ENCODE data around the gene CDC27.
"Not testable (repeated sequence)": the region's sequence is repeated elsewhere in the genome, so short reads cannot be mapped to it uniquely, and the experiment has no call there.

Gene CDC27

DNA sequence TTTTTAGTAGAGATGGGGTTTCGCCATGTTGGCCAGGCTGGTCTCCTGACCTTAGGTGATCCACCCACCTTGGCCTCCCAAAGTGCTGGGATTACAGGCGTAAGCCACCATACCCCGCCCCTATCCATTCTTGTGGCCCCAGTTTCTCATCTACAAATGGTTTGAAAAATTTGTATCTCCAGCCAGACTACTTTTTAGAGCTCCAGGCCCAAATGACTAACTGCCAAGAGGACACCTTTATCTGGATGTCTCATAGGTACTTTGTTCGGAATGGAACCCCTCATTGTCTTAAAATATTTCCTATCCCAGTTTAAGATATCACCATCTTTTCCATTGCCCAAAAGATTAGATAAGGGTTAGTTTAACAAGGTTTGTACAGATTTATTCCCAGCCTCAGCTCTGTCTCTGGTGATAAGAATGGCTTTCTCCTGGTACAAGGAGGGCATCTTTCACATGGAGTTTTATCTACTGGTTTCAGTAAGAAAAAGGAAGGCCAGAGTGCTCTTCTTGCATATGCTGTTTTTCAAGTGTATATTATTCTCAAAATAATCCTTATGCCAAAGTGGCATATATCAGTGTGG lies 4.9 kb upstream of the CDC27 start:
- DNase-seq, result no peak
- peaks cover 0 to 1% of the 10 kb centered on the region in 2 donors for H3K9me3 Mint-ChIP-seq

DNA sequence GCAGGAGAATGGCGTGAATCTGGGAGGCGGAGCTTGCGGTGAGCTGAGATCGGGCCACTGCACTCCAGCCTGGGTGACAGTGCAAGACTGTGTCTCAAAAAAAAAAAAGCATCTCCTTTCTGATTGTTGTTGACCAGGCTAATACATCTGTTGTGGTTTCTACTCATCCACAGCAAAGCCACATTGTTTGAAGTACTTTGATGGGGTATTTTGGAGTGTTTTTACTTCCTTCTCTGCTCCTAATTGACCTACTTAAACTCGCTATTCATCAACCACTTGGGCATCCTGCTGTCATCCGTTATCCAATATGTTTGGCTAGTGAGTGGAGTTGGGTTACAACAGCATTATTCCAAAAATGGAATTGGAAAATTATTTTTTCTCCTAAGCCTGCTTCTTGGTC lies 3.5 kb upstream of the CDC27 start:
- Mint-ChIP-seq H3K9me3 (peaks cover 0 to 1% of the 10 kb centered on the region in 2 donors), H3K27me3 (no peaks in the 10 kb centered on the region), H3K36me3 (no peaks in the 10 kb centered on the region), H3K4me1 (peaks cover 10 to 26% of the 10 kb centered on the region in 2 donors), H3K27ac (peak overlapping the region; percentile 81), H3K4me3 (peak overlapping the region; percentile 11 to 62)
- peak; percentile 47 to 55 for ATAC-seq (replicated peaks)
- peak; percentile 39 for DNase-seq

More for the DNA sequence above, 4.9 kb upstream of the CDC27 start:
- Mint-ChIP-seq H3K27me3 (no peaks in the 10 kb centered on the region), H3K36me3 (no peaks in the 10 kb centered on the region), H3K27ac (peak overlapping the region; percentile 21), H3K4me3 (no peak overlapping the region), H3K4me1 (peaks cover 14 to 31% of the 10 kb centered on the region in 2 donors)
- ATAC-seq (replicated peaks), result no peak

DNA sequence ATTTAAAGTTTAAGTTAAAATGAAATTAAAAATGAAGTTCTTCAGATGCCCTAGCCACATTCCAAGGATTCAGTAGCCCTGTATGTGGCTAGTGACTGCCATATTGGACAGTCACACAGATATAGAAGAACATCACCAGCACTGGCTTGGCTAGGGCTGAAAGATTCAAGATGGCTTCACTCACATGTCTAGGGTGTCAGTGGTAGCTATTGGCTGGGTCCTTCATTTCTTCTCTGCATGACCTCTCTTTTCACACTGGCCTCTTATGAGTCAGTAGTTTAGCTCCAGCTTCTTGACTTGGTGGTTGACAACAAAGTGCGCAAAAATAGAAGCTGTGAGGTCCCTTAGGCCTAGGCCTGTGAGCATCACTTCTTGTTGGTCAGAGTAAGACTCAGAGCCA lies 1.7 kb upstream of the CDC27 start:
- Mint-ChIP-seq H3K27me3 (no peaks in the 10 kb centered on the region), H3K9me3 (peaks cover 0 to 1% of the 10 kb centered on the region in 2 donors), H3K27ac (no peak overlapping the region), H3K36me3 (peaks cover 5 to 6% of the 10 kb centered on the region in 2 donors), H3K4me1 (peaks cover 16 to 37% of the 10 kb centered on the region in 2 donors), H3K4me3 (no peak overlapping the region)
- no peak for DNase-seq
- ATAC-seq (replicated peaks), result no peak

DNA sequence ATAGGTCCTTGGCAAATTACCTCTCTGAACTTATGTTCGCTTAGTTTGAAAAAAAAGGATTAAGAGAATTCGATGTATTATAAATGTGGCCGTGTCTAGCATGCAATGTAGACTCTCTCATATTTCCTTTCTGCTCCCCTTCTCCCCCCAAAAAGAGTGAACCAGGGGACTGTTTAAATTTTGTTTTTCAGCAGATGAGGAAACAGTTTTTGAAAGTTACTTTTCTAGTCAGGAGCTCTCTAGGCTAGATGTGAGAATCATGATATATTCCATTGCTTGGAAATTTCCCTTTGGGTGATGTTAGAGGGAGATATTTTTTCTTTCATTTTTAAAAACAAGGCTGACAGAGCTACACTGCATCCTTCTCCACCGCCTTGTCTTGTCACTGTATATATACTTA lies 1.1 kb upstream of the CDC27 start:
- Mint-ChIP-seq H3K4me3 (peak overlapping the region in 1 of 2 donors; percentile 98), H3K27me3 (no peaks in the 10 kb centered on the region), H3K4me1 (peaks cover 16 to 38% of the 10 kb centered on the region in 2 donors), H3K27ac (no peak overlapping the region), H3K9me3 (peaks cover 0 to 1% of the 10 kb centered on the region in 2 donors), H3K36me3 (peaks cover 5 to 6% of the 10 kb centered on the region in 2 donors)
- ATAC-seq (replicated peaks), result no peak
- DNase-seq, result no peak

DNA sequence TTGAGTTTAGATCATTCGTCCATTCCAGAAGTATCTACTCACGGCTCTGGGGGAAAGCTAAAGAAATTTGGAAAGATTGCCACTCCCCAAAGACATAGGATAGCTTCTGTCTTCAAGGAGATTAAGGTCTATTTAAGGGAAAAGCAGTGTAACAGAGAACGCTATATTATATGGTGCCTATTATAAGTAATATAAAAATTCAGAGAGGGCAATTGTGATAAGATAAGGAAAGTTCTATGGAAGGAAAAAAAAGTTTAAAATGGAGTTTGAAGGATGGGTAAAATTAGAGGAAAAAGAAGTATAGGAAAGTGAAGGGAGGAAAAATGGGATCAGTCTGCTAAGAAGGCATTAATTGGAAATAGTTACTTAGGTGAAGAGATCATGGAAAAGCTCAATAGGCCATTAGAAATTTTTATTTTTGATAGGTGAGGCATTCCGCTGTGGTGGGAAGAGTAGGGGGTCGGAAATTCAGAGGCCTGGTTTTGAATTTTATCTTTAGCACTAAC lies 690 bp upstream of the CDC27 start:
- Mint-ChIP-seq H3K27ac (peak overlapping the region; percentile 98), H3K36me3 (peaks cover 5 to 6% of the 10 kb centered on the region in 2 donors), H3K4me3 (peak overlapping the region; percentile 94 to 98), H3K27me3 (no peaks in the 10 kb centered on the region), H3K4me1 (peaks cover 16 to 38% of the 10 kb centered on the region in 2 donors), H3K9me3 (peaks cover 0 to 1% of the 10 kb centered on the region in 2 donors)
- no peak for DNase-seq
- ATAC-seq (replicated peaks), result no peak

DNA sequence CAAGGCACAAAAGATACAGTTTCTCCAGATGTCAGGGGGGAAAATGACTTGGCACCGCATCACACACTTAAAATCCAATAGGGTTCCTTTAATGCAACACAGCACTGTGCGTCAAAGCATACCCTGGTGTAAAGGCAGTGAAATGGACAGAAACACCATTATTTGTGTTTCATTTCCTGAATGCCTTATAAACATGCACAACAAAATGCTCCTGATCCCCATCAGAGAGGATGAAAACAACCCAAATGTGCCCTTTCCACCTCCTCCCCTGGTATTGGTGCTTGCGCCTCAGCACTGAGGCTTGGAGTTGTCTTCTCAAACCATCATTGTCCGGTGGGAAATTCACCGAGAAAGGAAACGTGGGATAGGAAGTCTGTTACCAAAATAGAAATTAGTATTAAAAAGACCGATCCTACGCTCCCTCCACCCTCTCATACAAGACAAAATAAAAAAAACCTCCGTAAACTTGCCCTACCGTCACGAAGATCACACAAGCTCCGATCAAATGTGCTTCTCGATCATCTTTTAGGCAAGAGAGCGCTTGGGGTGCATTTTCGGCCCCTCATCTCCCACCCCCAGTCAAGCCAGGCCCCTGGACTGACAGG lies 722 bp downstream of the CDC27 start:
- Mint-ChIP-seq H3K4me3 (peak overlapping the region; percentile 94 to 98), H3K36me3 (peaks cover 6 to 9% of the 10 kb centered on the region in 2 donors), H3K27ac (peak overlapping the region; percentile 98), H3K9me3 (peaks cover 0 to 1% of the 10 kb centered on the region in 2 donors), H3K4me1 (peaks cover 18 to 44% of the 10 kb centered on the region in 2 donors), H3K27me3 (no peaks in the 10 kb centered on the region)
- no peak for DNase-seq
- ATAC-seq (replicated peaks), result peak in 1 of 2 donors; percentile 17

DNA sequence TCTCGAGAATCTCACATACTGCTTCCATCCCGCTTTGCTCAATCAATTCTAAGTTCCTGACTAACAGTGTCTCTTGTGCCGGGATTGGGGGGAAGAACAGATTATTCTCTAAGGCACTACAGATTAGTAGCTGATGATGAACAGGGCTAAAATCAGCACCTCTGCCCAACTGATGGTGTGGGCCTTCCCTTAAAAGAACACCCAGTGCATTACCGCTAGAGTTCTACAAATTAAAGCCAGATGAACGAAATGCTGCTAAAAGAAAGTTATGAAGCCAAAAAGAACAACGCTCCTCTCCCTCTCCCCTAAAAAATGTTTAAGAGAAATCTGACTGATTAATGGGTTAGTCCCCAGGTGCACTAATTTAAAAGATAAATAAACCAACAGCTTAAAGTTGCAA lies 4.4 kb downstream of the CDC27 start:
- ATAC-seq (replicated peaks) (no peak), DNase-seq (no peak)
- H3K36me3 Mint-ChIP-seq, result peaks cover 10 to 21% of the 10 kb centered on the region in 2 donors
- no peak overlapping the region for H3K4me3 Mint-ChIP-seq
- H3K9me3 Mint-ChIP-seq, result no peaks in the 10 kb centered on the region
- H3K4me1 Mint-ChIP-seq, result peaks cover 17 to 44% of the 10 kb centered on the region in 2 donors
- H3K27ac Mint-ChIP-seq, result no peak overlapping the region
- H3K27me3 Mint-ChIP-seq, result no peaks in the 10 kb centered on the region

DNA sequence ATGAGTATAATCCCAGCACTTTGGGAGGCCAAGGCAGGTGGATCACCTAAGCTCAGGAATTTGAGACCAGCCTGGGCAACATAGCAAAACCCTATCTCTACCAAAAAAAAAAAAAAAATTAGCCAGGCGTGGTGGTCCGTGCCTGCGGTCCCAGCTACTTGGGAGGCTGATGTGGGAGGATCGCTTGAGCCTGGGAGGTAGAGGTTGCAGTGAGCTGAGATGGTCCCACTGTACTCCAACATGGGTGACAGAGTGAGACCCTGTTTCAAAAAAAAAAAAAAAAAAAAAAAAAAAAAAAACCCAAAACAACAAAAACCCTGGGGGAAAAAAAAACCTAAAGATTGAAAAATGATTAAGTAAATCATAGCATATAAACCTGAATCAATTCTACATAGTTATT lies 8.1 kb downstream of the CDC27 start:
- H3K27me3 Mint-ChIP-seq; ATAC-seq (replicated peaks); DNase-seq; H3K4me3 Mint-ChIP-seq; H3K9me3 Mint-ChIP-seq; H3K27ac Mint-ChIP-seq: not testable (repeated sequence)
- Mint-ChIP-seq H3K4me1 (peaks cover 16 to 46% of the 10 kb centered on the region in 2 donors), H3K36me3 (peaks cover 20 to 32% of the 10 kb centered on the region in 2 donors)

DNA sequence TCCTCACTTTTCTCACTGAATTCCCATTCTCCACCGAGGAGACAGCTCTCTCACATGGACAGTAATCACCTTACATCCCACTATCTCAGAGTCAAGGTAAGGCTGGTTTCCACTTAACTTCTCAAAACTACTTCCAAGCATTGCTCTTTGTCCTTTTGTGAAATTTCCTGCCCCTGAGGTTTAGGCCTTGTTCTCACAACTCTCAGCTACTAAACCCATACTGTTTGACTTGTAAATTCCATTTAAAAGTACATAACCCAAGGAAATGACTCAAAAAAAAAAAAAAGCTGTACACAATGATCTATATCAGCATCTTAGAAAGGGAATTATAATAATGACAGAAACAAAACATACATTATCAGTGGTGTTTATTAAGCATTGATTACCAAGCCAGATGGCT lies 8.8 kb downstream of the CDC27 start:
- H3K4me1 Mint-ChIP-seq, result peaks cover 15 to 45% of the 10 kb centered on the region in 2 donors
- no peak for ATAC-seq (replicated peaks)
- no peaks in the 10 kb centered on the region for H3K27me3 Mint-ChIP-seq
- H3K27ac Mint-ChIP-seq, result no peak overlapping the region
- H3K36me3 Mint-ChIP-seq, result peaks cover 22 to 31% of the 10 kb centered on the region in 2 donors
- DNase-seq, result no peak
- H3K9me3 Mint-ChIP-seq, result no peaks in the 10 kb centered on the region
- no peak overlapping the region for H3K4me3 Mint-ChIP-seq

DNA sequence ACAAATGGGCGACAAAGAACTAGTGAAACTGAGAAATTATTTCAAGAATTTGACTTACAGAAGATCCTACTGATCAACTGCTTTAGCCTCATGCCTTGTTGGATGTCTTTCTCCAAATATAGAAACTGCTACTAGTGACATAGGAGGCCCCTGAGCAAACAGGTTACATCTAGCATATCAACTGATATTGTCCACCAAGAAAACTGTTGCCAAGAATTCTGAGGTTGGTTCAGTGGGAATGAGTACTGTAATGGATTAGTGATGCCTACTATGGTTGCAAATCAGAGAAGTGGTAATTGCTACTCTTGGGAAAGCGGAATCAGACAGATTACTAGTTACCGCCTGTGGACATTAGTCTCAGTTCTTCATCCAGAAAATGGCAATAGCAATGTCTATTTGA lies 10.0 kb downstream of the CDC27 start:
- H3K4me3 Mint-ChIP-seq, result no peak overlapping the region
- DNase-seq (no peak), ATAC-seq (replicated peaks) (no peak)
- H3K27ac Mint-ChIP-seq, result peak overlapping the region; percentile 62
- H3K27me3 Mint-ChIP-seq, result no peaks in the 10 kb centered on the region
- peaks cover 28 to 37% of the 10 kb centered on the region in 2 donors for H3K36me3 Mint-ChIP-seq
- peaks cover 16 to 45% of the 10 kb centered on the region in 2 donors for H3K4me1 Mint-ChIP-seq
- H3K9me3 Mint-ChIP-seq, result peaks cover 1 to 4% of the 10 kb centered on the region in 2 donors

DNA sequence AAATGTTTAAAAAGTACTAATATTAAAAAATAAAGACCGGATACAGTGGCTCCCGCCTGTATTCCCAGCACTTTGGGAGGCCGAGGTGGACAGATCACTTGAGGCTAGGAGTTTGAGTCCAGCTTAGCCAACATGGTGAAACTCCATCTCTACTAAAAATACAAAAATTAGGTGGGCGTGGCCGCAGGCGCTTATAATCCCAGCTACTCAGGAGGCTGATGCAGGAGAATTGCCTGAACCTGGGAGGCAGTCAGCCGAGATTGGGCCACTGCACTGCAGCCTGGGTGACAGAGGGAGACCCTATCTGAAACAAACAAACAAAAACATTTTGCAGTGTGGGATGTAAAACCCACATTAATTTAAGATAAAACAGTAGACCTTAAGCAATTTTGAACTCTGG lies 11.8 kb downstream of the CDC27 start:
- Mint-ChIP-seq H3K4me3 (no peak overlapping the region), H3K36me3 (peaks cover 28 to 38% of the 10 kb centered on the region in 2 donors), H3K9me3 (peaks cover 1 to 4% of the 10 kb centered on the region in 2 donors), H3K4me1 (peaks cover 15 to 38% of the 10 kb centered on the region in 2 donors), H3K27me3 (no peaks in the 10 kb centered on the region), H3K27ac (no peak overlapping the region)
- DNase-seq, result no peak
- ATAC-seq (replicated peaks), result no peak

DNA sequence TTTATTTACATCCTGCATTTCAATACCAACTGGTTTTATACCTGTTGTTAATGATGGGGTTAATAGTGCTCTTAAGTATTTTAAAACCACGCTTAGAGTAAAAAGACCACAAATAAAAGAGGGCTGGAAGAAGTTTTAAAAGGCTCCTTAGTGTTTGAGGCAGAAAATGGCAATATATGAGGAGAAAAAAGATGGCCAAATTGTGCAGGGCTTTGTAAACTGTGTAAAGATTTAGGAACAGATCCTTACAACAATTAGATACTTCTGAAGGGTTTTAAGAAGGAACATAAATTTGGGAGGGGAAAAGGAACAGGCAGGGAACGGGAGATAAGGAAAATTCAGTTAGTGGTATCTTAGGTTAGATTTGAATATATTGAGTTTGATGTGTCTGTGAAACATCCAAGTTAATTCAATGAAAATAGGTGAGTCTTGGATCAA lies 12.7 kb downstream of the CDC27 start:
- Mint-ChIP-seq H3K36me3 (peaks cover 28 to 35% of the 10 kb centered on the region in 2 donors), H3K9me3 (peaks cover 1 to 4% of the 10 kb centered on the region in 2 donors), H3K4me3 (no peak overlapping the region), H3K4me1 (peaks cover 11 to 32% of the 10 kb centered on the region in 2 donors), H3K27ac (no peak overlapping the region), H3K27me3 (no peaks in the 10 kb centered on the region)
- ATAC-seq (replicated peaks) (no peak), DNase-seq (no peak)

DNA sequence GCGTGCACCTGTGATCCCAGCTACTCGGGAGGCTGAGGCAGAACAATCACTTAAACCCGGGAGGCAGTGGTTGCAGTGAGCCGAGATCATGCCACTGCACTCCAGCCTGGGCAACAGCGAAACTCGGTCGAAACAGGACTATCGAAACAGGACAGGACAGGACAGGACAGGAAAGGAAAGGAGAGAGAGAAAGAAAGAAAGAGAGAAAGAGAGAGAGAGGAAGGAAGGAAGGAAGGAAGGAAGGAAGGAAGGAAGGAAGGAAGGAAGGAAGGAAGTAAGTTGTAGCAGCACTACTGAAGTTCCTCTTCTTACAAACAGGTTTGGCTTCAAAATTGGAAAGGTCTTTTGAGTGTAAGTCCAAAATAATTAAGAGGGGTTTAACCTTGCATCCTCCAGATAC lies 14.3 kb downstream of the CDC27 start:
- peak overlapping the region; percentile 6 for H3K27ac Mint-ChIP-seq
- not testable (repeated sequence) for H3K27me3 Mint-ChIP-seq; H3K4me3 Mint-ChIP-seq; DNase-seq; H3K9me3 Mint-ChIP-seq; ATAC-seq (replicated peaks)
- peaks cover 11 to 37% of the 10 kb centered on the region in 2 donors for H3K4me1 Mint-ChIP-seq
- H3K36me3 Mint-ChIP-seq, result peaks cover 32 to 40% of the 10 kb centered on the region in 2 donors

DNA sequence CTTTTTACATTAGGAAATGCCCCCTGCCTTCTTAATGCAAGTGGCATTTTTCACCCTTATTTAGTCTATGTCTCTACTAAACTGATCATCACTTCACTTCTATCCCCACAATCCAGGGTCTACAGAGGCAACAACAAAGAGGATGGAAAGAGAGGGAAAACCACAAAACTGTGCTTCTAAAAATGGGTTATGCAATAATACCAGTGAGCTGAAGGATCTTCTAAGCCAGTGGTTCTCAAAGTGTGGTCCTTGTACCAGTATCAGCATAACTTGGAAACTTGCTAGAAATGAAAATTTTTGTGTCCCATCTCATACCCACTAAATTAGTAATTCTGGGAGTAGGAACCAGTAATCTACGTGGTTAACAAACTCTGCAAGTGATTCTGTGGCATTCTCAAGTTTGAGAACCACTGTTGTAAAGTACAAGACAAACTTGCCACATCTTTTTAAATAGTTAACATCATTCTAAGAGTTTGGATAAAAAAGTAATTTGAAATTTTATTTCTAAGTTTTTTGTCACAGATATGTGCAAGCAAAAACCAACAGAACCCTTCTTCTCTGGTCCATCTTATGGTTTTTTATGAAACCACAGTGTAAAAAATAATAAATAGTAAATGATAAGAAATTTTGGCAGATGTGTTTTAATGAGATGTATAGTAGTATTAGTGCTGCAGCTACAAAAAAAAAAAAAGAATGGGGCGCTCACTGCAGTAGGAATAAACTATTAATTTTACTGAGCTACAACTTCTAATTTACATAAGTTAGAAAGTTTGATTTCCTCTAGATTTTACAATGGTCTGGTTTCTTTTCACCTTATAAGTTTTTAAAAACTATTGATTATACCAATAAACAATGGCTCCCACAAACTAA lies 16.2 kb downstream of the CDC27 start:
- Mint-ChIP-seq H3K4me1 (peaks cover 11 to 33% of the 10 kb centered on the region in 2 donors), H3K36me3 (peaks cover 24 to 37% of the 10 kb centered on the region in 2 donors), H3K9me3 (peaks cover 1 to 4% of the 10 kb centered on the region in 2 donors), H3K27ac (no peak overlapping the region), H3K27me3 (no peaks in the 10 kb centered on the region), H3K4me3 (no peak overlapping the region)
- no peak for DNase-seq
- ATAC-seq (replicated peaks), result no peak

All from stimulated activated naive B cell treated with anti-CD40 and anti-IgM and Interleukin-4, amounts not matched to agents 10 μg/mL and 1 μg/mL and 100 μg/mL, for 72 hours (primary cell).